Neural cell (in vitro differentiated cells): ENCODE data around the gene GOLGA8A.

ENCODE experiments used
- EP300 ChIP-seq: fragments of 450-650 bp; conservative IDR thresholded peaks from 2 replicates; pipeline ENCODE4 v1.6.1; 2014; ENCODE audit warnings: antibody characterized with exemption, mild to moderate bottlenecking, moderate library complexity; ENCODE audit not compliant: poor library complexity, severe bottlenecking
- EZH2 ChIP-seq: fragments of 200-600, 300-800 bp; shearing (Covaris generic), sonication (generic); IDR thresholded peaks from 2 replicates; pipeline ENCODE4 v1.6.1; 2014; ENCODE audit warnings: antibody characterized with exemption, low read length, borderline replicate concordance, mild to moderate bottlenecking; ENCODE audit not compliant: insufficient read depth, poor library complexity, severe bottlenecking
- MXI1 ChIP-seq: fragments of 450-650 bp; conservative IDR thresholded peaks from 2 replicates; pipeline ENCODE4 v1.6.1; 2014; ENCODE audit warnings: antibody characterized with exemption, mild to moderate bottlenecking; ENCODE audit not compliant: poor library complexity, severe bottlenecking
- POLR2AphosphoS5 ChIP-seq: IDR thresholded peaks from 2 replicates; pipeline ENCODE4 v1.6.1; 2012
- RAD21 ChIP-seq: fragments of 450-650 bp; conservative IDR thresholded peaks from 2 replicates; pipeline ENCODE4 v1.6.1; 2014; ENCODE audit warnings: antibody characterized with exemption, mild to moderate bottlenecking, moderate library complexity
- REST ChIP-seq: IDR thresholded peaks from 2 replicates; pipeline ENCODE4 v1.6.1; 2012; ENCODE audit warnings: borderline replicate concordance
- SMC3 ChIP-seq: fragments of 450-650 bp; conservative IDR thresholded peaks from 2 replicates; pipeline ENCODE4 v1.6.1; 2014; ENCODE audit warnings: antibody characterized with exemption, mild to moderate bottlenecking, moderate library complexity; ENCODE audit not compliant: poor library complexity
- TAF1 ChIP-seq: IDR thresholded peaks from 2 replicates; pipeline ENCODE4 v1.6.1; 2012; ENCODE audit warnings: low read depth
- TF ChIP-seq, protein P1 (sequence below): fragments of 450-650 bp; IDR thresholded peaks from 2 replicates; pipeline ENCODE4 v1.5.1; 2014; ENCODE audit warnings: antibody characterized with exemption, mild to moderate bottlenecking, moderate library complexity; ENCODE audit not compliant: poor library complexity, severe bottlenecking

DNA sequence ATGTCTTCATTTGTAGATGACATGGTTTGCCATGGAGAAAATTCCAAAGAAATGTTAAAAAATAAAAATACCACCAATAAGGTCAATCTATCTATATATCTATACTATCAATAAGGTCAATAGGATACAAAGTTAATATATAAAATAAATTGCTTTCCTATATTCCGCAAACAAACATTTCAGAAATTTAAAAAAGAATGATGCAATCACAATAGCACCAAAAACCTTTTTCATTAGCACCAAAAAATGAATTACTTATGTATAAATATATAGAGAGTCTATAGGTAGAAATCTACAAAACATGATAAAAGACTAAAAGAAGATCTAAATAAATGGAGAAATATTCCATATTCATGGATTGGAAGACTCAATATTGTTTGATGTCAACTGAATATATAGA is 22.8 kb upstream of the GOLGA8A start:
- TF ChIP-seq, protein P1, sequence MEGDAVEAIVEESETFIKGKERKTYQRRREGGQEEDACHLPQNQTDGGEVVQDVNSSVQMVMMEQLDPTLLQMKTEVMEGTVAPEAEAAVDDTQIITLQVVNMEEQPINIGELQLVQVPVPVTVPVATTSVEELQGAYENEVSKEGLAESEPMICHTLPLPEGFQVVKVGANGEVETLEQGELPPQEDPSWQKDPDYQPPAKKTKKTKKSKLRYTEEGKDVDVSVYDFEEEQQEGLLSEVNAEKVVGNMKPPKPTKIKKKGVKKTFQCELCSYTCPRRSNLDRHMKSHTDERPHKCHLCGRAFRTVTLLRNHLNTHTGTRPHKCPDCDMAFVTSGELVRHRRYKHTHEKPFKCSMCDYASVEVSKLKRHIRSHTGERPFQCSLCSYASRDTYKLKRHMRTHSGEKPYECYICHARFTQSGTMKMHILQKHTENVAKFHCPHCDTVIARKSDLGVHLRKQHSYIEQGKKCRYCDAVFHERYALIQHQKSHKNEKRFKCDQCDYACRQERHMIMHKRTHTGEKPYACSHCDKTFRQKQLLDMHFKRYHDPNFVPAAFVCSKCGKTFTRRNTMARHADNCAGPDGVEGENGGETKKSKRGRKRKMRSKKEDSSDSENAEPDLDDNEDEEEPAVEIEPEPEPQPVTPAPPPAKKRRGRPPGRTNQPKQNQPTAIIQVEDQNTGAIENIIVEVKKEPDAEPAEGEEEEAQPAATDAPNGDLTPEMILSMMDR, result no peak
- TF ChIP-seq POLR2AphosphoS5 (no peak), EZH2 (no peak), RAD21 (no peak), SMC3 (no peak), EP300 (no peak), REST (no peak), TAF1 (no peak), MXI1 (no peak)
